SK-N-SH (cell line): Measurements from ENCODE around the gene C9orf43. TPM values are rescaled to one million over a fixed set of nuclear protein-coding genes. Genes with fewer than 3 reads are reported as not detected.

Experiments
- CTCF ChIA-PET: fragments of 300-600, 350-600 bp; formaldehyde crosslinking; extraction: SDS; loops from one replicate; lab custom pipeline; 2021; lab: Yijun Ruan, JAX
- POLR2A ChIA-PET: fragments of 350-600 bp; sonication (Branson Sonifier 250); formaldehyde crosslinking; extraction: SDS; loops from one replicate; lab custom pipeline; 2020; ENCODE audit warnings: antibody characterized with exemption, inconsistent platforms; lab: Yijun Ruan, JAX
- DNase-seq: peaks from one replicate; pipeline ENCODE4 v3.0.0; 2012
- H2AFZ ChIP-seq: fragments of 200-600 bp; sonication (generic); 2 replicates; pipeline ENCODE4 v1.8.1; 2016; ENCODE audit warnings: antibody characterized with exemption, mild to moderate bottlenecking, low read depth
- H3F3A ChIP-seq: fragments of 200-600 bp; sonication (generic); replicated peaks from 2 replicates; pipeline ENCODE3; 2016; ENCODE audit warnings: antibody characterized with exemption, mild to moderate bottlenecking; ENCODE audit not compliant: insufficient read depth
- H3K27ac ChIP-seq, 2 experiments: fragments of 200-500 bp in 1 of 2; fragments of 200-600 bp in 1 of 2; sonication (Bioruptor generic) in 1 of 2; sonication (generic), shearing (Covaris generic) in 1 of 2; 2 replicates each; pipeline versions ENCODE4 v1.5.1 to v1.6.1; 2014 to 2016; ENCODE audit warnings: low read depth in 2 of 2, inconsistent platforms in 1 of 2, low read length in 1 of 2, mild to moderate bottlenecking in 1 of 2, mixed read lengths in 1 of 2
- H3K27me3 ChIP-seq: fragments of 200-600 bp; sonication (generic), shearing (Covaris generic); 2 replicates; pipeline ENCODE4 v1.6.1; 2016; ENCODE audit warnings: mixed run types; ENCODE audit not compliant: insufficient read depth
- H3K36me3 ChIP-seq, 2 experiments: fragments of 200-500 bp in 1 of 2; fragments of 200-600 bp in 1 of 2; sonication (Bioruptor generic) in 1 of 2; sonication (generic) in 1 of 2; replicated peaks in 1 of 2; 2 replicates each; pipeline versions ENCODE3 to v1.5.1; 2014 to 2016; ENCODE audit warnings: low read length in 1 of 2, mild to moderate bottlenecking in 1 of 2; ENCODE audit not compliant: insufficient read depth in 2 of 2, control insufficient read depth in 1 of 2
- H3K4me1 ChIP-seq, 2 experiments: fragments of 200-500 bp in 1 of 2; fragments of 200-600 bp in 1 of 2; sonication (Bioruptor generic) in 1 of 2; sonication (generic), shearing (Covaris generic) in 1 of 2; 2 replicates each; pipeline versions ENCODE4 v1.5.1 to v1.6.1; 2014 to 2016; ENCODE audit warnings: low read depth in 1 of 2, low read length in 1 of 2, mixed run types in 1 of 2; ENCODE audit not compliant: insufficient read depth in 2 of 2, control insufficient read depth in 1 of 2
- H3K4me2 ChIP-seq: fragments of 200-600 bp; sonication (generic), shearing (Covaris generic); 2 replicates; pipeline ENCODE4 v1.6.1; 2017; ENCODE audit warnings: mixed run types
- H3K4me3 ChIP-seq, 2 experiments: fragments of 200-500 bp in 1 of 2; fragments of 200-600 bp in 1 of 2; sonication (Bioruptor generic) in 1 of 2; sonication (generic), shearing (Covaris generic) in 1 of 2; 2 replicates each; pipeline versions ENCODE4 v1.5.1 to v1.8.1; 2014 to 2016; ENCODE audit warnings: low read depth in 2 of 2, inconsistent platforms in 1 of 2, low read length in 1 of 2, mild to moderate bottlenecking in 1 of 2, mixed read lengths in 1 of 2, moderate library complexity in 1 of 2
- H3K79me2 ChIP-seq: fragments of 200-600 bp; sonication (generic); 2 replicates; pipeline ENCODE4 v1.8.1; 2017; ENCODE audit warnings: mild to moderate bottlenecking; ENCODE audit not compliant: insufficient read depth
- H3K9ac ChIP-seq: fragments of 200-600 bp; sonication (generic); 2 replicates; pipeline ENCODE4 v1.6.1; 2017; ENCODE audit warnings: mixed run types
- H3K9me2 ChIP-seq: fragments of 200-600 bp; sonication (generic); 2 replicates; pipeline ENCODE4 v1.6.1; 2017; ENCODE audit warnings: mixed run types
- H3K9me3 ChIP-seq: fragments of 200-600 bp; sonication (generic); 2 replicates; pipeline ENCODE4 v1.6.1; 2017; ENCODE audit warnings: mixed run types, mild to moderate bottlenecking, moderate library complexity
- H4K20me1 ChIP-seq: fragments of 200-600 bp; sonication (generic); 2 replicates; pipeline ENCODE4 v1.6.1; 2017; ENCODE audit warnings: mild to moderate bottlenecking, mixed run types; ENCODE audit not compliant: insufficient read depth
- ELF1 ChIP-seq: IDR thresholded peaks from 2 replicates; pipeline ENCODE4 v1.4.0; 2012
- EP300 ChIP-seq, 2 experiments: IDR thresholded peaks; 2 replicates each; pipeline versions ENCODE4 v1.4.0 to v1.6.1; 2012; ENCODE audit warnings: borderline replicate concordance in 1 of 2, low read depth in 1 of 2, low read length in 1 of 2
- EZH2phosphoT487 ChIP-seq: fragments of 200-600 bp; sonication (generic); IDR thresholded peaks from 2 replicates; pipeline ENCODE4 v1.6.1; 2017; ENCODE audit warnings: low read depth, mixed run types, mild to moderate bottlenecking, antibody characterized with exemption, moderate library complexity, borderline replicate concordance
- FOSL2 ChIP-seq: IDR thresholded peaks from 2 replicates; pipeline ENCODE4 v1.4.0; 2012; ENCODE audit warnings: low read depth, mild to moderate bottlenecking, moderate library complexity, borderline replicate concordance
- FOXJ3 ChIP-seq: sonication (generic); formaldehyde crosslinking; IDR thresholded peaks from 2 replicates; pipeline ENCODE4 v1.5.1; 2020; ENCODE audit warnings: mild to moderate bottlenecking, missing genetic modification reagents
- FOXM1 ChIP-seq: IDR thresholded peaks from 2 replicates; pipeline ENCODE4 v1.4.0; 2012; ENCODE audit warnings: low read depth, mild to moderate bottlenecking
- GABPA ChIP-seq: IDR thresholded peaks from 2 replicates; pipeline ENCODE4 v1.4.0; 2012; ENCODE audit warnings: low read depth, mild to moderate bottlenecking
- JUND ChIP-seq: IDR thresholded peaks from 2 replicates; pipeline ENCODE4 v1.4.0; 2012
- MXI1 ChIP-seq: IDR thresholded peaks from 2 replicates; pipeline ENCODE4 v1.6.1; 2012; ENCODE audit warnings: mild to moderate bottlenecking, low read depth, low read length, improper control_type of control experiment
- NFIC ChIP-seq: IDR thresholded peaks from 2 replicates; pipeline ENCODE4 v1.4.0; 2012; ENCODE audit warnings: borderline replicate concordance
- POLR2AphosphoS5 ChIP-seq: IDR thresholded peaks from 2 replicates; pipeline ENCODE4 v1.6.1; 2012; ENCODE audit warnings: low read depth, low read length
- RAD21 ChIP-seq: IDR thresholded peaks from 2 replicates; pipeline ENCODE4 v1.6.1; 2012; ENCODE audit warnings: mild to moderate bottlenecking, low read length
- RFX5 ChIP-seq: IDR thresholded peaks from 2 replicates; pipeline ENCODE4 v1.6.1; 2012; ENCODE audit warnings: mild to moderate bottlenecking, improper control_type of control experiment, low read length
- TEAD4 ChIP-seq: IDR thresholded peaks from 2 replicates; pipeline ENCODE4 v1.4.0; 2012; ENCODE audit warnings: mild to moderate bottlenecking, borderline replicate concordance; ENCODE audit not compliant: insufficient read depth
- YY1 ChIP-seq: IDR thresholded peaks from 2 replicates; pipeline ENCODE4 v1.4.0; 2012; ENCODE audit warnings: low read depth, mild to moderate bottlenecking
- whole genome bisulfite sequencing: methylation state at CpG from one replicate; pipeline ENCODE4 v1.1.6; 2017; ENCODE audit warnings: low lambda C conversion rate; 5-methylcytosine and 5-hydroxymethylcytosine counted together
- polyA plus RNA-seq, 3 experiments: library from polyadenylated mRNA; depleted of rRNA; stranded (reverse); fragments of >200 nt; gene quantifications; 2 replicates each; pipeline ENCODE4 v1.2.3, GENCODE V29; 2012
- TF ChIP-seq, protein P1 (sequence below): fragments of 150-350 bp; IDR thresholded peaks from 2 replicates; pipeline ENCODE4 v1.6.1; 2016; ENCODE audit warnings: mild to moderate bottlenecking, low read depth, low read length
- TF ChIP-seq, protein P2 (sequence below): IDR thresholded peaks from 2 replicates; pipeline ENCODE4 v1.4.0; 2012; ENCODE audit warnings: low read depth
- TF ChIP-seq, protein P3 (sequence below): IDR thresholded peaks from 2 replicates; pipeline ENCODE4 v1.4.0; 2012; ENCODE audit warnings: low read depth, borderline replicate concordance
- TF ChIP-seq, protein P4 (sequence below): IDR thresholded peaks from 2 replicates; pipeline ENCODE4; 2012

The C9orf43 gene
- polyA plus RNA-seq, 1 of the 3 experiments (the other 2 are of a cell fraction) = 0.58 TPM

DNA sequence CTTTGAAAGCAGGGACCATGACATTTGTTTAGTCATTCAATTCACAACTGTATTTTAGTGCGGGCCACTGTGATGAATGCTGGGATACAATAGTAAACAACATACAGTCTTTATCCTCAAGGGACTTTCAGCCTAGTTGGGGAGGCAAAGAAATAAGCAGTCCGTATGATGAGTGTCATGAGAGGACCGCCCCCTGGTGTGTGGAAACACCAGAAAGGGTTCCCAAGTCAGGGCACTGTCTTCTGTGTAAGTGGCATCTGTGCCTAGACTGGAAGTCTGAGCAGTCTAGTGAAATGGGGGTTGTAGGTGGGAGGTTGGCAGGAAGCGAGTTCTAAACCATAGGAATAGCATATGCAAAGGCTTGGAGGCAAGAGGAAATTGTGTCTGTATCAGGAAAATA is 6.8 kb downstream of the C9orf43 start:
- H3K4me2 ChIP-seq = no peak overlapping the region
- no peaks in the 10 kb centered on the region for H3K9me3 ChIP-seq
- no peaks in the 10 kb centered on the region for H3K9me2 ChIP-seq
- H3K4me3 ChIP-seq = no peak overlapping the region
- 70% methylated on average over 4 of the region's 4 CpGs for WGBS
- H2AFZ ChIP-seq = no peak overlapping the region
- TF ChIP-seq RFX5 = no peak
- ChIA-PET POLR2A (no interaction called here), CTCF (no interaction called here)
- no peak for DNase-seq
- no peaks in the 10 kb centered on the region for H3K4me1 ChIP-seq
- H4K20me1 ChIP-seq = no peaks in the 10 kb centered on the region
- no peaks in the 10 kb centered on the region for H3K27me3 ChIP-seq
- no peak overlapping the region for H3K9ac ChIP-seq
- H3K36me3 ChIP-seq = no peaks in the 10 kb centered on the region
- no peak overlapping the region for H3K27ac ChIP-seq
- H3K79me2 ChIP-seq = no peaks in the 10 kb centered on the region
- H3F3A ChIP-seq = no peaks in the 10 kb centered on the region

DNA sequence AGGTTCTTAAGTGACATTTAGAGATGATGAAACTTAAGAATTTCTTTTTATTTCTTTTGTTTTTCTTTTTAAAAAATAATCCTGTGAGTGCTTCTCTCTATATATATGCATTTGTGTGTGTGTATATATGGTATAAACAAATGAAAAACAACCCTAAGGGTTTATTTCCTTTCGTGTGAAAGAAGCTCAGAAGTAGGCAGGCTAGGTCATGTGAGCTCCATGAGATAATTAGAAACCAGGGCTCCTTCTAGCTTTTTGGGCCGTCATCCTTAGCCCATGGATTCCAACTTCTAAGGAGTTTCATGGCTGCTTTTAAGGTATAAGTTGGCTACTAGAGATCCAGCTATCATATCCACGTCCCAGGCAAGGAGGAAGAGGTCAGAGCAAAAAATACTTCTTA is 11.2 kb downstream of the C9orf43 start:
- no peaks in the 10 kb centered on the region for H3F3A ChIP-seq
- H3K9me2 ChIP-seq = no peaks in the 10 kb centered on the region
- H3K27ac ChIP-seq = no peak overlapping the region
- WGBS = 59% methylated on average over 3 of the region's 3 CpGs
- H3K9ac ChIP-seq = no peak overlapping the region
- CTCF ChIA-PET = interaction anchor here (0.6 to 1.4 kb wide), 3 partner anchors 24 to 172 kb away, joined by 4 to 5 read pairs (median 5); no protein-coding TSS in a partner anchor
- H3K9me3 ChIP-seq = no peaks in the 10 kb centered on the region
- no peaks in the 10 kb centered on the region for H3K4me1 ChIP-seq
- H3K79me2 ChIP-seq = no peaks in the 10 kb centered on the region
- TF ChIP-seq YY1 = no peak
- TF ChIP-seq, protein P1, sequence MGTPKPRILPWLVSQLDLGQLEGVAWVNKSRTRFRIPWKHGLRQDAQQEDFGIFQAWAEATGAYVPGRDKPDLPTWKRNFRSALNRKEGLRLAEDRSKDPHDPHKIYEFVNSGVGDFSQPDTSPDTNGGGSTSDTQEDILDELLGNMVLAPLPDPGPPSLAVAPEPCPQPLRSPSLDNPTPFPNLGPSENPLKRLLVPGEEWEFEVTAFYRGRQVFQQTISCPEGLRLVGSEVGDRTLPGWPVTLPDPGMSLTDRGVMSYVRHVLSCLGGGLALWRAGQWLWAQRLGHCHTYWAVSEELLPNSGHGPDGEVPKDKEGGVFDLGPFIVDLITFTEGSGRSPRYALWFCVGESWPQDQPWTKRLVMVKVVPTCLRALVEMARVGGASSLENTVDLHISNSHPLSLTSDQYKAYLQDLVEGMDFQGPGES = no peak
- no peak for TF ChIP-seq FOXM1
- TF ChIP-seq GABPA = no peak
- no peak for TF ChIP-seq POLR2AphosphoS5
- no peak for TF ChIP-seq EP300 (IDR thresholded peaks at IDR 0.05; ENCODE audit: borderline replicate concordance in 1 of 2, low read depth in 1 of 2, low read length in 1 of 2)
- TF ChIP-seq, protein P2, sequence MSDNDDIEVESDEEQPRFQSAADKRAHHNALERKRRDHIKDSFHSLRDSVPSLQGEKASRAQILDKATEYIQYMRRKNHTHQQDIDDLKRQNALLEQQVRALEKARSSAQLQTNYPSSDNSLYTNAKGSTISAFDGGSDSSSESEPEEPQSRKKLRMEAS = no peak
- no peak for TF ChIP-seq RAD21
- no peak for TF ChIP-seq FOXJ3 (CRISPR knock-in tag)
- TF ChIP-seq, protein P3, sequence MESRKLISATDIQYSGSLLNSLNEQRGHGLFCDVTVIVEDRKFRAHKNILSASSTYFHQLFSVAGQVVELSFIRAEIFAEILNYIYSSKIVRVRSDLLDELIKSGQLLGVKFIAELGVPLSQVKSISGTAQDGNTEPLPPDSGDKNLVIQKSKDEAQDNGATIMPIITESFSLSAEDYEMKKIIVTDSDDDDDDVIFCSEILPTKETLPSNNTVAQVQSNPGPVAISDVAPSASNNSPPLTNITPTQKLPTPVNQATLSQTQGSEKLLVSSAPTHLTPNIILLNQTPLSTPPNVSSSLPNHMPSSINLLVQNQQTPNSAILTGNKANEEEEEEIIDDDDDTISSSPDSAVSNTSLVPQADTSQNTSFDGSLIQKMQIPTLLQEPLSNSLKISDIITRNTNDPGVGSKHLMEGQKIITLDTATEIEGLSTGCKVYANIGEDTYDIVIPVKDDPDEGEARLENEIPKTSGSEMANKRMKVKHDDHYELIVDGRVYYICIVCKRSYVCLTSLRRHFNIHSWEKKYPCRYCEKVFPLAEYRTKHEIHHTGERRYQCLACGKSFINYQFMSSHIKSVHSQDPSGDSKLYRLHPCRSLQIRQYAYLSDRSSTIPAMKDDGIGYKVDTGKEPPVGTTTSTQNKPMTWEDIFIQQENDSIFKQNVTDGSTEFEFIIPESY = no peak
- no peak for TF ChIP-seq EZH2phosphoT487
- no peak for TF ChIP-seq ELF1
- no peak for TF ChIP-seq MXI1
- no peak for TF ChIP-seq JUND
- no peak for TF ChIP-seq NFIC
- TF ChIP-seq FOSL2 = no peak
- TF ChIP-seq TEAD4 = no peak
- TF ChIP-seq, protein P4, sequence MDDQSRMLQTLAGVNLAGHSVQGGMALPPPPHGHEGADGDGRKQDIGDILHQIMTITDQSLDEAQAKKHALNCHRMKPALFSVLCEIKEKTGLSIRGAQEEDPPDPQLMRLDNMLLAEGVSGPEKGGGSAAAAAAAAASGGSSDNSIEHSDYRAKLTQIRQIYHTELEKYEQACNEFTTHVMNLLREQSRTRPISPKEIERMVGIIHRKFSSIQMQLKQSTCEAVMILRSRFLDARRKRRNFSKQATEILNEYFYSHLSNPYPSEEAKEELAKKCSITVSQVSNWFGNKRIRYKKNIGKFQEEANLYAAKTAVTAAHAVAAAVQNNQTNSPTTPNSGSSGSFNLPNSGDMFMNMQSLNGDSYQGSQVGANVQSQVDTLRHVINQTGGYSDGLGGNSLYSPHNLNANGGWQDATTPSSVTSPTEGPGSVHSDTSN = no peak
- peaks cover 6% of the 10 kb centered on the region; the same call in 1 of the 2 replicates for H3K27me3 ChIP-seq
- DNase-seq = no peak
- POLR2A ChIA-PET = no interaction called here
- H3K4me2 ChIP-seq = no peak overlapping the region
- H2AFZ ChIP-seq = no peak overlapping the region
- H4K20me1 ChIP-seq = no peaks in the 10 kb centered on the region
- H3K4me3 ChIP-seq = no peak overlapping the region
- H3K36me3 ChIP-seq = no peaks in the 10 kb centered on the region
